Activated CD4-positive, alpha-beta T cell treated with anti-CD3 and anti-CD28 coated beads, Interleukin-2, amount 50 U/mL, for 48 hours (primary cell): ENCODE measurements around the gene ADAP1.
A peak's percentile ranks its signal among the peaks of the same experiment; 100 is the strongest.
"Not testable (repeated sequence)": the region's sequence is repeated elsewhere in the genome, so short reads cannot be mapped to it uniquely, and the experiment has no call there.

Experiments used
- DNase-seq, 2 experiments: peaks; one replicate each; pipeline ENCODE4 v3.0.0-alpha.2; 2020

The ADAP1 gene

DNA sequence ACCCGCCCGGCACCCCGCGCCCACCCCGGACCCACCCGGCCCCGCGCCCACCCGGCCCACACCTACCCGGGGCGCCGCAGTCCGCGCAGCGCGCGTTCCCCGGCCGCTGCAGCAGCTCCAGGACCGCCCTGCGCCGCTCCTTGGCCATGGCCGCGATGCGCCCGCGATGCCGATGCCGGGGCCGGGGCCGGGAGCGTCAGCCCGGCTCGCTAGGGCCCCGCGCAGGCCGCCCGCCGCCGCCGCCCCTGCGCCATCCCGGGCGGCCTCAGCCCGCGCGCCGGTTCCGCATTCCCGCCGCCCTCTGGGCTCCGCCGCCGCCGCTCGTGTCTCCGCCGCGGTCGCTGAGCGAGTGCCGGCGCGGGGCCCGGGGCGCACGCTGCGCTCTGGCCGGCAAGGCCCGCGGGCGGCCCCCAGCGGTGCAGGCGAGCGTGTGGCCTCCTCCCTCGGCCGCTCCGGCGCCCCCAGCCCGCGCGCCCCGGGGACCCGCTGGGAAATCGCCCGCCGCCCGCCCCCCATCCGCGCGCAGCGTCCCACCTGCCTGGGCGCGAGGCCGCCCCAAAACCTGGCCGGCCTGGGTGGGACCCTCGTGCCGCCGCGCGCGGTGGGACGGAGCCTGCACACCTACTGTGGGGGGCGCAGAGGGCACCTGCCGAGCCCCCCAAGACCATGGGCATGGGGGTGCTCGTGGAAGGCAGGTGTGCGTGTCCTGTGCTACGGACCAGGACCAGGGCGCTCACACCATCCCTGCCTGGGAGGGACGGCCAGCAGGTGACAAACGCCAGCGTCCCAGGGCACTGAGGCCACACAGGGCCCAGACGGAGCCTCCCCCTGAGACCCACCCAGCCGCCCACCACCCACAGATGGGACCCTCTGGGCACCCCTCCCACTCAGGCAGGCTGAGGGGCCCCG, at the start of gene ADAP1:
TSS of gene ADAP1 (minus strand) at position 351 of the 909 bp plus-strand sequence. CDS start at position 148, 203 bp downstream.
- DNase-seq, result peak; percentile 64 to 69

DNA sequence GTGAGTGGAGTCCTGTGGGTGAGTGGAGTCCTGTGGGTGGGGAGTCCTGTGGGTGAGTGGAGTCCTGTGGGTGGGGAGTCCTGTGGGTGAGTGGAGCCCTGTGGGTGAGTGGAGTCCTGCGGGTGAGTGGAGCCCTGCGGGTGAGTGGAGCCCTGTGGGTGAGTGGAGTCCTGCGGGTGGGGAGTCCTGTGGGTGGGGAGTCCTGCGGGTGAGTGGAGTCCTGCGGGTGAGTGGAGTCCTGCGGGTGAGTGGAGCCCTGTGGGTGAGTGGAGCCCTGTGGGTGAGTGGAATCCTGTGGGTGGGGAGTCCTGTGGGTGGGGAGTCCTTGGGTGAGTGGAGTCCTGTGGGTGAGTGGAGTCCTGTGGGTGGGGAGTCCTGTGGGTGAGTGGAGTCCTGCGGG, 48.0 kb upstream of the ADAP1 start:
- DNase-seq, result not testable (repeated sequence)

GRCh38 chr7:1002026-1002425, 47.5 kb upstream of the ADAP1 start:
- DNase-seq, result not testable (repeated sequence)

DNA sequence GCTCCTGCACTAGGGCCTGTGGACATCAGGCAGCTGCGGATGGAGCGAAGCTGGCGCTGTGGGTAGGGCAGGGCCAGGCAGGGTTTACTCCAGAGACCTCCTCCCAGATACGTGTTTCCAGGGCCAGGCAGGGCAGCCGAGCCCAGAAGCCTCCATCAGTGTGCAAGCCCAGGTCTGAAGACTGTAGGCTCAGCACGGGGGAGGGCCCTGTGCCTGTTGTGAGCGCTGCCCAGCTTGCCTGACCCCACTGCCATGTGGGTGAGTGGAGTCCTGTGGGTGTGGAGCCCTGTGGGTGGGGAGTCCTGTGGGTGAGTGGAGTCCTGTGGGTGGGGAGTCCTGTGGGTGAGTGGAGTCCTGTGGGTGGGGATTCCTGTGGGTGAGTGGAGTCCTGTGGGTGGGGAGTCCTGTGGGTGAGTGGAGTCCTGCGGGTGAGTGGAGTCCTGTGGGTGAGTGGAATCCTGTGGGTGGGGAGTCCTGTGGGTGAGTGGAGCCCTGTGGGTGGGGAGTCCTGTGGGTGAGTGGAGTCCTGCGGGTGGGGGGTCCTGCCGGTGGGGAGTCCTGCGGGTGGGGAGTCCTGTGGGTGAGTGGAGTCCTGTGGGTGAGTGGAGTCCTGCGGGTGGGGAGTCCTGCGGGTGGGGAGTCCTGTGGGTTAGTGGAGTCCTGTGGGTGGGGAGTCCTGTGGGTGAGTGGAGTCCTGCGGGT, 46.7 kb upstream of the ADAP1 start:
- DNase-seq, result not testable (repeated sequence)

DNA sequence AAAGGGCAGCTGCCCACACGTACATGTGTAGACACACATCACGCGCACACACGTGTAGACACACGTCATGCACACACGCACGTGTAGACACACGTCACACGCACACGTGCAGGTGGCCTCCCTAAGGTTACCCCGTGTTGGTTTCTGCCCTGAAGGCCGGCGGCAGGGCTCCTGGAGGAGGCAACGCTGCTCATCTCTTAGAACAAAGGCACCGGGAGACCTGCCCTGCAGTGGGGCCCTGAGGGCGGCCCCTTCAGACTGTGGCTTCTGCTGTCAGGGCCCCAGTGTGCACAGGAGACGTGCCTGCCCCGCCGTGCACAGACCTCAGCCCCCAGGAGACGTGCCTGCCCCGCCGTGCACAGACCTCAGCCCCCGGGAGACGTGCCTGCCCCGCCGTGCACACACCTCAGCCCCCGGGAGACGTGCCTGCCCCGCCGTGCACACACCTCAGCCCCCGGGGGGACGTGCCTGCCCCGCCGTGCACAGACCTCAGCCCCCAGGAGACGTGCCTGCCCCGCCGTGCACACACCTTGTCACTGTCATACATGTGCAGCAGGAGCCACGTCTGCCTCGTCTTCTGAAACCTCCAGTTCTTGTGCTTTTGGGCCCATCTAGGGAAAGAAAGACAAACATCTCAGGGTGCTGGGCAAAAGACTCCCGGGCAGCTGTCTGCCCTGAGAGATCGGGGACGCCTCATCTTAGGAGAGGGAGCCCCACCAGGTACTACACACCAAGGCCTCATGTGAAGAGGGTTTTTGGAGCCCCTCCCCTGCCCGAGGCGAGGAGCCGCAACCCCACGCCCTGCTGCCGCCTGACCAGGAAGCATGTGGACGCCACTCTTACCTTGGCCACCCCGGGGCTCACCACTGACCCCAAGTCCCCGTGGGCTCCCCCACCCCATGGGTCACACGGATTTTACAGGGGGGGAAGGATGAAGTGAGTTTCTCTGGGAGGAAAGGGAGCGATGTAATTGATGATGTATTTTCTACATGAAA, 45.8 kb upstream of the ADAP1 start:
- no peak for DNase-seq

GRCh38 chr7:999149-999879, 44.8 kb upstream of the ADAP1 start:
- no peak for DNase-seq

DNA sequence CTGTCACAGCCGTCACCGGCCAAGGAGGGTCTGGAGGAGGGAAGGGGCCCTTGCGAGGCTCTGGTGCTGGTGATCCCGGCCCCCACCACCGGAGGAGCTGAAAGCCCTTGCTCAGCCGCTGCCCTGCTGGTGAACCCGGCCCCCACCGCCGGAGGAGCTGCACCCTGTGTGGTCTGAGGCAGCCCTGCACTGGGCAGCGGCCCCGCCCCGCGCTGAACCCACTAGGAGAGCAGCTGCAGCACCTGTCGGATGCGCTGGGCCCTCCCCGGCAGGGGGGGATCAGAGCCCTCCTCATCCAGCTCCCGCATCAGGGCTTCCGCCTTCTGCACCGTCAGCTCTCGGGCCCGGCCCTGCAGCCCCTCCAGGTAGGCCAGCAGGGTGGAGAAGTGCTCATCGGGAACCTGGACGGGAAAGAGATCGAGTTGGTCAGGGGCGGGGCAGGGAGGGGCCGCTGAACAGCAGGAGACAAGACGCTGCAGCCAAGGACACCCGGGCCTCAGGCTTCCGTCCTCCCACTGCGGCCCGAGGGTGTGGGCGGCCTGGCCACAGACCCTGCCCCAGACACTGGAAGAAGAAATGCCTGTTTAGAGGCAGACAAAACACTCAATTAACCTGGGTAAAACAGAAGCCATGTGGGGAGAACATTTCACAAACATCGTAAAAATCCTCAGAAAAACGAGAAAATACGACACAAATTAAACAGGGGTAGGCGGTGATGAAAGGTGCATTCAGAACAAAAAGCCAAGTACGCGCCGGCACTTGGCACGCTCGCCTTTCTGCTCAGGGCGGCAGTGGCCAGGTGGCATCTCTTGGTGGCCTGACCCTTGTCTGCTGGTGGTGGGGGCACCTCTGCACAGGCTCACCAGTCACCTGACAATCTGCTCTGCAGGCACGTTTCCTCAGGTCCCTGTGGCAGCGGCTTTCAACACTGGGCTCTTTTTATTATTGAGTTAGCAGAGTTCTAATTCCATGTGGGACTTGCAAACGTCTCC, 43.2 kb upstream of the ADAP1 start:
- no peak for DNase-seq

- no peak for DNase-seq
These were observed 41.8 kb upstream of the ADAP1 start for GRCh38 chr7:996079-996872.

- DNase-seq, result no peak
These were observed 41.1 kb upstream of the ADAP1 start for GRCh38 chr7:995571-995970.

DNA sequence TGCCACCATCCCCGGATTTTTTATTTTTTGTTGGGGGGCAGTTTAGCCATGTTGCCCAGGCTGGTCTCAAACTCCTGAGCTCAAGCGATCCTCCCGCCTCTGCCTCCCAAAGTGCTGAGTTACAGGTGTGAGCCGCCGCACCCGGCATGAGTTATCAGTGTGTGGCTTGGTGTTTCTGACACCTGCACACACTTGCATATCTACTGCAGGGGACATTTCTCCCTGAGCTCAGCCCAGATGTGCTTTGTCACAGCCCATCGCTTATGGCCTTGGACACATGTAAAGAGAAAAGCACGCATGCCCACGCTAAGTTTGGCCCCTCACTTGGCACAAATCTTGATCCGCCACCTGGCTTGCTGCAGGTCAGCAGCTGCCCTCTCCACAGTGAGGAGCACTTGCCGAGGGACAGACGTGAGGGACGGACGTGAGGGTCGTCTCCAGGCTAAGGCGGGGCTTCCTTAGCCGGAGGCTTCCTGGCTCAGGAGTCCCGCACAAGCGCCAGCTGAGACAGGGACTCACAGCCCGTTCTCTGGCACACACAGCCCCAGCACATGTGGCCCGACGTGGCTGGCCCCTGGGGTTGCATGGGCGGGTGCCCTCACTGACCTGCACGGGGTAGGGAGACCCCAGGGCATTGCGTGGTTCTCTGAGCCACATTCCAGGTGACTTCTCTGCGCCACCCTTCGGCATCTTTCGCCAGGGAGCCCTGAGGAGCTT, 40.3 kb upstream of the ADAP1 start:
- DNase-seq, result no peak

- peak; percentile 97 for DNase-seq
These were observed 38.5 kb upstream of the ADAP1 start for GRCh38 chr7:992709-993607.

DNA sequence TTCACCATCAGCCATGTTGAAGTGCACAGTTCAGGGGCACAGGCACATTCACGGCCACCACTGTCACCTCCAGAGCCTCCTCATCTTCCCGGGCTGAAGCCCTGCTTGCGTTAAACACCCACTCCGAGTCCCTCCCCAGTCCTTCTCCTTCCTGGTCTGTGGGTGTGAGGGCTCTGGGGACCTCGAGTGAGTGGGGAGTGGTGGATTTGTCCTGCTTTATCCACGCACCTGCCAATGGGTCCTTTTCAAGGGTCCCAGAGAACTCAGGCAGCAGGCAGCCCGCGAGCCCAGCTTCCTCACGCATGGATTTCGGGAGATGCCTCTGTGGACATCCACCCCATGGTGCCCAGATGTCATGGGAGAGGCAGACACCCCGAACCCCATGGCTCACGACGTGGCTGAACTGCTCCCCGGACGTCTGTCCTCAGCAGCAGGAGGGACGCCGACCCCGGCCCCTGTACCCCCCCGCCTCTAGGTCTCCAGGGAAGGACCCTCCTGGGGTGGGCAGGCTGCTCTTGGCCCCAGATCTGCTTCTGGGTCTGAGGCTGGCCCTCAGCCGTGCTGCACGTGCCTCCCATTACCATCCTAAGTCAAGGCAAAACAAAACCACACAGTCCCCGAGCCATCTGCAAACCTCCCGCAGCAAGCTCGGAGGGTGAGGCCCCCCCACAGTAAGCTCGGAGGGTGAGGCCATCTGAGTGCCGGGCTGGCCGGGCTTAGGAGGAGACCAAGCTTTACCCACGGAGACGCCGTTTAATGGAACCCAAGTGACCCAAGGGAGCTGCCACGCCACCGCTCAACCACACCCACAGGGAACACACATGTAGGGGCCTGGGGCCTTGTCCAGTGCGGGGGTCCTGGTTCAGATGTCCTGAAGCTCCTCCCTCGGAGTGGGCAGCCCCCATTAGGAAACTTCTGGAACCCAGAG, 37.5 kb upstream of the ADAP1 start:
- DNase-seq, result no peak

DNA sequence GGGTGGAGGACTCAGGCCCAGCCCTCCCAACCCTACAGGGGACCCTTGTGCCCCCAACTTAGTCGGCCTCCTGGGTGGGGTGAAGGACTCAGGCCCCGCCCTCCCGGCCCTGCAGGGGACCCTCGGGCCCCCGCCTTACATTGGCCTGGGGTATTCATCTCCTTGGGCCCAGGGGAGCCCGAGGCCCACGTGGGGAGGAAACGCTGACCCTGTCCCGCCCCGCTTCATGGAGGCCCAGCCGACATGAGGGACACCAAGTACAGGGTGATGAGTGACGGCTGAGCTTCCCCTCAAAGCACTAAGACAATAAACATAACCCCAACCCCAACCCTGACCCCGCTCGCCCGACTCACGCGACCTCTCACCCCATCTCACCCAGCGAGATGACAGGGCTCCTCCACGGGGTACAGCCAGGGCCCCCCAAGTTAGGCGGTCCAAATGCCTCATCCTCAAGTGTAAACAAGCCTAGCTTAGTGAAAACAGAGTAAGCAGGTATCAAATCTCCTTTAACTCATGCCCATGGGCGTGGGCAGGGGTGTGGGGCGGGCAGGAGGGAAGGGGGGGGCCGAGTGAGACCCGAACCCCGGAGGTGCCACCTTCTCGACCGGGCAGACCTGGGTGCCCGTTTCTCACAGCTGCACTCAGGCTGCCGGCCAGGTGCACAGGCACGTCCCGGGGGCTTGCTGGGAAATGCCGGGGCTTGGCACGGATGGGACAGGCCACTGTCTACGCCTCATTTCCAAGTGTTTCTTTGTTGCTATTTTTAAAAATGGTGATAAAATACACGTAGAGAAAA, 36.7 kb upstream of the ADAP1 start:
- DNase-seq, result no peak

GRCh38 chr7:990352-990932, 36.0 kb upstream of the ADAP1 start:
- no peak for DNase-seq

- DNase-seq, result no peak
These were observed 34.6 kb upstream of the ADAP1 start for GRCh38 chr7:988963-989529.
